ENCODE results near the gene ENAH.
"Not testable (repeated sequence)": the region's sequence is repeated elsewhere in the genome, so short reads cannot be mapped to it uniquely, and the experiment has no call there.

ENAH gene

DNA sequence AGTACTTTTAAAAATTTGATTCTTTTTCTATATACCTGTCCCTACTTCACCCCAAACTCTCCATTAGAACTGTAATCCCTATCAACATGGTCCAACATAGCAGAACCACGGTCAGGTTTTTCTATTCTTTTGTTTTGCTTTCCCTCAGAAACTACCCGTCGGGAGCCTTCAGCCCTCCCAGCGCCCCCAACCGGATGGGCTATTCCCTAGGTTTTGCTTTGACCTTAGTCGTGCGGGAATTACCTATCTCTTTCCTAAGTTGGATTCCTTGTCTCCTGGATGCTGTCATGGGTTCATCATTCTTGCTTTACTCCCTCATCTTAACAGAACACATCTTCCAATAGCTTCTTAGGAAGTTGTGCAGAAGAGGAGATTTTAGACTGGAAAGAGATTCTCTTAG, 127.5 kb downstream of the ENAH start:
- DNase-seq (ENCODE audit: low read depth): no peak

DNA sequence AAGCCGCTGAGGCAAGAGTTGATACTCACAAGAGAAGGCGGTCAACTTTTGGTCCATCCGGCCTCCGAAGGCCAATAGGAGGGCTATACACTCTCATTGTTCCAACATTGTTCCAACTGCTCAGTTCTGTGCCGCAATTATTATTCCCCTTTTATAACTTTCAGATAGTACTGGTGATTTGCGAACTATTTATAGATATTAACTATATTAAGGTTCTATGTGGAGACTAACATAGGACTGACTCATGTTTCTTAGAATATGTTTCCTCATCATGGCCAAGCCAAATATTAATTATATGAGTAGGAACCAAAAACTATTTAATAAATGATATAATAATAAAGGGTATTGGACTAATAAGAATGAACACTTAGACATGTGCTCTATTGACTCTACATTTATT, 128.4 kb downstream of the ENAH start:
- DNase-seq (ENCODE audit: low read depth): no peak

DNA sequence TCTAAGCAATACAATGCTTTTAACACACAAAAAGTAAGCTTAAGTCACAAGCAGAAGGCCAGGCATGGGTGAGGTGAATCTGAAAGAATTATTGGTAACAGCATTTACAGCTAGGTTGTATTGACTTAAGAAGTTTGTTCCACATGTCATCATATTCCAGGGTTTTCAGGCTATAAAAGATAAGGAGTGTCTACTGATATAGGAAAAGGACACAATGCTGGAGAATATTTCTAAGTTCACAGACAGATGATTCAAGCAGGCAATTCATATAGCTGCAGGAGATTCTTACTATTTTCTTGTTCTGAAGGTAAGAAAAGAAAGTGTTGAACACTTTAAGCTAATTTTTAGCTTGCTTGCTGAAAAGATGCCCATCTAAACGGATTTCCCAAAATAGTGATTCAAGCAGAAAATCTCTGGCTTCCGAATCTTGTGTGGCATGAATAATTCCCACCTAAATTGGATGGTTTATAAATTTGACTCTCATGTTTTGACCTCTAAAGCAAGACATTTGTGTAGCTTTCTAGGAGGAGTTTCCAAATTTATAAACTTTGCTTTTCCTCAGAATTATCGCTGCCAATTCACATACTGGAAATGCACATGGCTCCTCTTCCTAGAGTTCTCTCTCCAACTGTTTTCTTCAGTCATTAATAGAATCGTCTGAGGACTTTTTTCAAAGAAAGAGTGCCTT, 129.5 kb downstream of the ENAH start:
- no peak for DNase-seq (ENCODE audit: low read depth)

DNA sequence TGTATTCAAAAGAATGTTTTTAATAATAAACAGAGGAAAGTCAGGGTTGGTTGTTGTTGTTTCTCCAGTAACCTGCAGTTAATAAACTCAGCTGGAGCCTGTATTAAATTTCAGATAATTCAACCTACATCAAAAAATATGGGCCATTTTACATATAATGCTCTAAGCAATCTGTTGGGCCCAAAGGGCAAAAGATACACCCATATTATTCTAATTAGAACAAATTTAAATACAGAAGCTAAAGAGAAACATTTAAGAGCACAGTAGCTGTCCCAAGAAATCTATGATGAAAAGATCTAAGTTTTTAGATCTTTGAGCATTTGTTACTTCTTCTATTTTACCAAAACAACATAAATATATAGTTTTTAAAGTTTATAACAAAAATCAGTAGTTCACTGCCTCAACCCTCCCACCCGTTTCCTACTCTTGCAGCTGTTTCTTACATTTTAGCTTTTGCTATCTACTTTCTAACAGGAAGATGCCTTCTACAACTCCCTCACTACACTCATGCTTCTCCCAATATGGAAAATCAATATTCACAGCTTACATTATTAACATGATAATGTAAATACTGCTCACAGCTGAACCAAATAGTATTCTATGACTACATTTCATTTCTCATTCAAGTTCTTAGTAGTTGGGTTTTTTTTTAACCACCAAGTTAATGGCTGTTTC, 130.2 kb downstream of the ENAH start:
- no peak for DNase-seq (ENCODE audit: low read depth)

DNA sequence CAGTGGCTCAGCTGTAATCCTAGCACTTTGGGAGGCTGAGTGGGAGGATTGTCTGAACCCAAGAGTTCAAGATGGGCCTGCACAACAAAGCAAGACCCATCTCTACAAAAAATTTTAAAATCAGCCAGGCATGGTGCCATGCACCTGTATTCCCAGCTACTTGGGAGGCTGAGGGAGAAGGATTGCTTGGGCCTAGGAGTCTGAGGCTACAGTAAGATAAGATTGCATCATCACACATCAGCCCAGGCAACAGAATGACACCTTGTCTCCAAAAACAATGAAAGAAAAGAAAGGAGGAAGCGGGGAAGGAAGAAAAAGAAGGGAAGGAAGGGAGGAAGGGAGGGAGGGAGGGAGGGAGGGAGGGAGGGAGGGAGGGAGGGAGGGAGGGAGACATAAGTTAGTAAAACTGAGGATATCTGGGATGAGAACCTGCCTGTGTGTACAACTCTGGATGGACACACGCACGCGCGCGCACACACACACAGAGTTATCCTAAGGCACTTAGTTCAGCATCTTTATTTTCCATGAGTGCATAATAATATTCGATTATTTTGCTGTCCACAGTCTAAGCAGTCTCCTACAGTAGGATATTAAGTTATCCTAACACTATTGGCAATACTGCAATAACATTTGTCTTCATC, 132.2 kb downstream of the ENAH start:
- DNase-seq (ENCODE audit: low read depth): no peak

GRCh38 chr1:225519166-225519863, 133.6 kb downstream of the ENAH start:
- DNase-seq (ENCODE audit: low read depth): no peak

DNA sequence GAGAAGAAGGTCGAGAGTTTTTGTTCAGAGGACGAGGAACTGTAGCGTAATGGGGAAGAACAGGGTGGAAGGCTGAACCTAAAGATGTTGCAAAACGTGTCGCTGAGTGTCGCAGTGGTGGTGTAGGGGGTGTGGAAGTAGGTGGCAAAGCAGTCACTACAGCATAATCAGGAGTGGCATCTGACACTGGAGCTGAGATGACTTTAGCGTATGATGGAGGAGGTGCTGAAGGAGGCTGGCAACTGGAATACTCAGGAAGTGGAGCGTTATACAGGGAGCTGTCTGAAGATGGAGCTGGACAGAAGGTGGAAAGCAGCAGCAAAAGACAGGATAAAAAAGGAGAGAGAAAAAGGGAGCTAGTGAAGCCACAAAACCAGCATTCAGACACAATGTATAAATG, 135.2 kb downstream of the ENAH start:
- peak; percentile 10 for DNase-seq (ENCODE audit: low read depth)

DNA sequence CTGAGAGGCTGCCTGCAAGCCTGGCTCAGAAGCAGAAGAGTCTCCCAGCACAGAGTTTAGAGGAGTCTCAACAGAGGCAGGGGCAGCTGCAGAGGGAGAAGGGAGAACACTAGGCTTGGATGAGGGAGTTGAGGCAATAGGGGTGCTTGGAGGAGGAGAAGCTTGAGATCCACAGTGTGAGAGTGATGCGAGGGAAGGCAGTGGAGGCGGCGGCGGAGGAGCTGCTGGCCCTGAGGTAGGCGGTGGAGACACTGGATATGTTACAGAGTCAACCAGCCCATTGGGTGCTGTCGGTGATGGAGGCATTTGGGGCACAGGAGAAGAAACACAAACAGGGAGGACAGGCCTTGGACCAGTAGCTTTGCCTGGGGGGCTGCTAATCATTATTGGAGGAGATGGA, 135.7 kb downstream of the ENAH start:
- no peak for DNase-seq (ENCODE audit: low read depth)

DNA sequence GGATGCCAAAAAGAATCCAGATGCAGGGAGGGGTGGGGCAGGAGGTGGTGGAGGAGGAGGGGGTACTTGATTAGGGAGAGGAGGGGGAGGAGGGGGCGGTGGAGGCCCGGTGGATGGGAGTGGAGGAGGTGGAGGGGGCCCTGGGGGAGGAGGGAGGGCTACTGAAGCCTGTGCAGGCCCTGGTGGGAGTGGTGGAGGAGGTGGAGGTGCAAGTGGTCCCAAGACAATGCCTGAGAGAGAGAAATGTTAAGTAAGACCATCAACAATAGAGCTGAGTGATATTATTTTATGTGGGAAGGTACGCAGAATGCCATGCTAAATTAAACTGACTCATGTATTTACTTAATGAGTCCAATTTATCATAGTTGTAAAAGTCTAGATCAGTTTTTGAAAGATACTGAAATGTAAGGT, 138.2 kb downstream of the ENAH start:
- no peak for DNase-seq (ENCODE audit: low read depth)

DNA sequence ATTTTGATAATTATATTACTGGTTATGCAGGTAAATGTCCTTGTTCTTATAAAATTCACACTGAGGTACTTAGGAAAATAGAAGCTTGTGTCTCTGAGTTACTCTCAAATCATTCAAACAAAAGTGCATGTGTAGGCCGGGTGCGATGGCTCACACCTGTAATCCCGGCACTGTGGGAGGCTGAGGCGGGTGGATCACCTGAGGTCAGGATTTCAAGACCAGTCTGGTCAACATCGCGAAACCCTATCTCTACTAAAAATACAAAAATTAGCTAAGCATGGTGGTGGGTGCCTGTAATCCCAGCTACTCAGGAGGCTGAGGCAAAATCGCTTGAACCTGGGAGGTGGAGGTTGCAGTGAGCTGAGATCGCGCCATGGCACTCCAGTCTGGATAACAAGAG, 139.3 kb downstream of the ENAH start:
- not testable (repeated sequence) for DNase-seq (ENCODE audit: low read depth)

DNA sequence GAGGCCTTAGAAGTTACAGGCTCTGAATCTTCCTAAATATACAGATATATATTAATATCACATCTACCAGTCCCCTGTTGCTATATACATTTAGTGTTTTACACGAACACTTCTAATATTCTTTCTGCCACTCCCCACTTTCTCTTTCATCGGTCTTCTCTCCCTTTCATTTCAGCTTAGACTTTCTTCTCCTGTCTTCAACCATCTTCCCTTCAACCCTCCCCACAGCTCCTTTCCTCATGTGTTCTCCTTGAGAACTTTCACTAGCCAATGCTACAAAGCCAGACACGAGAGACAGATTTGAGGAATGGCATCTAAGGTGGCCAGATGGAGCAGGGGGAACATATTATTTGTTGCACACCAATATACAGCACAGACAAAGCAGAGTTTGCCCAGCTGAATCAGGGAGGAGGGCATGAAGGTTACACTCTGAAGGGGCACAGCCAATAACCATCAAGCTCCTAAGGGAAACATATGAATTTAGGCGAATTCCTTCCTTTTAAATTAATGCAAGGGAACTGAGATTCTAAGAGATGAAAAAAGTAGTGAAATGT, 141.0 kb downstream of the ENAH start:
- no peak for DNase-seq (ENCODE audit: low read depth)

DNA sequence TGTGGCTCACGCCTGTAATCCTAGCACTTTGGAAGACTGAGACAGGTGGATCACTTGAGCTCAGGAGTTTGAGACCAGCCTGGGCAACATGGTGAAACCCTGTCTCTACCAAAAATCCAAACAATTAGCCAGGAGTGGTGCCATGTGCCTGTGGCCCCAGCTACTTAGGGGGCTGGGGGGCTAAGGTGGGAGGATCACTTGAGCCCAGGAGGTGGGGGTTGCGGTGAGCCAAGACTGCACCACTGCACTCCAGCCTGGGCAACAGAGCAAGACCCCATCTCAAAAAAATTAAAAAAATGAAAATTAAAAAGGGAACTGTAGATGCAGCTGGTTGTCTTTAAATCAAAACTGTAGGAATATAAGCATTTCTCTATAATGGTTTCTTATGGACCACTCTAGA, 142.2 kb downstream of the ENAH start:
- DNase-seq (ENCODE audit: low read depth): not testable (repeated sequence)

DNA sequence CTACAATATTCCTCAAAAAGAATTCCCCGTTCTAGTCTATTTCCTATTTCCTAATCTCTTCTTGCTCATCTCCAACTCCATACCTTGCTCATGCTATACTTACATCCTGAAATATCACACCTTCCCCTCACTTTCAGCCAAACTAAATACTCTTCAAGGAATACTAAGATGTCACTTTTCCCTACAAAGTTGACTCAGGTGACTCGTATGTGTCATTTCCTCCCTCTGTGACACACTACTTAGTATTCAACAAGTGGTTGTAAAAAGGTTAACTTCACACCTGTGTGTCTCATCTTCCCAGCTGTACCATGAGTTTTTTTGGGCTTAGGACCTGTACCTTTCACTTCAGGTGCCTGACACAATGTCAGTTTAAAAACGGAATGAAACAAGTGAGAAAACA, 143.2 kb downstream of the ENAH start:
- peak; percentile 48 for DNase-seq (ENCODE audit: low read depth)

DNA sequence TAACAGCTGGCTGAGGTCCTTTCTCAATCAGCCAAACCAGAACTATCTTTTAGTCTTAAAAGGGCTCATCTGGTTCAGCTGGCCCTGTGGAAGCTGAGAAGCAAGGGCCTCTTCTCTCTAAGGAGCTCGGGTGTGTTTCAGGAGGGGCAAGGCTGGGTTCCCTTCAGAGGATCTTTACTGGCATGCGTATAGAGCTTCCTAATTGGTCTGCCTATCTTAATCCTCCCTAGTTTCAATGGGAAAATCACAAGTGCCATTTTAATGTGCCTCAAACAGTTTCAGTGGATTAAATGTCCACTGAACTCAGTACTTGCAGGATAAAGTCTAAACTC, 143.6 kb downstream of the ENAH start:
- DNase-seq (ENCODE audit: low read depth): peak; percentile 3

DNA sequence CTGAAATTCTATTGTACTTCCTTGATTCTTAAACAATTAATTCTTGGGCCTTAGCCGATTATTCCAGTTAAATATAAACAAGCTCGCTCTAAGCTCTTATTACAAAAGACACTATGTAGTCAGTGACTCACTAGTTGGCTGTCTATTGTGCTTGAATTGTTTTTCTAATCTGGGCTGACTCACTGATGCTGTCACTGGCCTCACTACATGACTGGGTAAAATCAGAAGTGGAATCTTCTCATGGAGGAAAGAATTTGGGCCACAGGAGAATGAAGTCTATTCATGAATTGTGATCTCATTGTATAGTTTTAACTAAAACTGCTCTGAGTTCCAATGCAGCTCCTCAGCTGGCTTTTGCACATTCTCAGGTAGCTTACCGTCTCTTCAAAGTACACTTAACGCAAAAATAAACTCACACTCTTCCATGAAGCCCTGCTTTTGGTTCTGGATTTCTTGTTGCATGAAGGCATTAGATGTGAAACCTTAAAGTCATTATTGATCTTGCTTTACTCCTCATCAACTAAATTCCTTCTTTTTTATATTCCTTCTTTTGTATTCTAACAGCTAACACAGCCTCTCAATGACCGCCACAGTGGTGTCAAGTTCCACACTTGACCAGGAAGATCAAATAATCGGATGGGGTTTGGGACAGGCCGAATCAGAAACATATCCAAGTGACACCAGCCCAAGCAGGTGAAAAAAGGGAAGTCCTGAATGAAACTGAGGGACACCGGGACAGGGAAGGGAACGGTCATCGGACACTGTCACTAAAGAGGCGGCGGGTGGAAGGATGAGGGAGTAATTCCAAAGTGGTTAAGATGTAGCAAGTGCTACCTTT, 144.2 kb downstream of the ENAH start:
- DNase-seq (ENCODE audit: low read depth): peak; percentile 97

DNA sequence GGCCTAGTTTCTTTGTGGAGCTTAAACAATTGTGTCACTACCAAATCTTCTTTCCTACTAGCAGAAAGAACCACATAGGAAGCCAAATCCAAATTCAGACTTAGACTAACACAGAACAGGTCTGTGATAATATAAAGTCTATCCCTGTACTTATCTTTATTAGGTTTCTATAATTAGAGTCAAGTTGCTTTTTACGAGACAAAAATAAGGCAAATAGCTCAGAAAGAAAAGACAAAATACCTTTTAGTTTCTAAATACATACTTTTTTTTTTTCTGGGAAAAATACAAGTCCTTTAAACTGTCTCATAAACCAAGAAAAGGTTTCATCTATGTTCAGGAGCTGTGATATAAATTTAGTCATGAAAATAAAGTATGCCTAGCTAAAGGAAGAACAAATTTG, 146.2 kb downstream of the ENAH start:
- no peak for DNase-seq (ENCODE audit: low read depth)

DNA sequence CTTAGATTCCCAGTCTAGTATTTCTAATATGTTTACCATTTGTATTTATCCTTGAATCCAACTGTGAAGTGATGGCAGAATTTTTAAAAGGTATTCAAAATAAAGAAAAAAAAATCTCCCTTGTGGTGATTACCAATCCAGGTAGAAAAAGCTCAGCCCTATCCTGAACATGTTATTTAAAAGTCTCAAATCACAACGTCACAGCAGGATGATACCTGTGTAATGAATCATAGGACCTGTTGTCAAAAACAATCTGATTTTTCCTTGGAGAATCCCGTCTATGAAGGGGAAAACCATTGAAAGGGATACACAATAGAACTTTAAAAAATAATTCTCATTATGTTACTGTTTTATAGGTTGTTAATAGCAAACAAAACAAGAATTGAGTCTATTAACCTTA, 148.1 kb downstream of the ENAH start:
- no peak for DNase-seq (ENCODE audit: low read depth)

DNA sequence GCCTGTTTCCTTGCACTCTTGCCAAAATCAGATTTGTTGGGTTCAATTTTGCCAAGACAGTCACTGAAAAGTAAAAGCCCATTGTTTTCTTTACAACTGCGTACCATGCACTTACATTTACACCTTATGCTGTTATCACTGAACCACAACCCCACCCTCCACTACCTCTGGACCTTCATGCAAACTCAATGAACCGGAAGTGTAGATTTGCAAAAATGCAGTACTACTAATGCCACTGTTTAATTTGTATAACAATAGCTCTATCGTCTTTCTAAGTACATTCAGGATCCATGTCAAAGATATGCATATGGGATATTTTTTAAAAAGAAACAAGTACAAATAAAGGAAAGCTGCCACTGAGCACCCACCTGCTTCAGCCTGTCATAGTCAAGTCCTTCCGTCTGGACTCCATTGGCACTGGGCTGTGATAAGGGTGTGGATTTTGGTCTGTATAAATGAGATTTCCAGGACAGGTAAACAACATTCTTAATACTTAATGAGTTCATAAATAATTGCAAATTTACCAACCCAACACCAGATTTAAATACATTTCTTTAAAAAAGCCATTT, 152.2 kb downstream of the ENAH start:
- no peak for DNase-seq (ENCODE audit: low read depth)

GRCh38 chr1:225498549-225499136, 154.3 kb downstream of the ENAH start:
- no peak for DNase-seq (ENCODE audit: low read depth)

DNA sequence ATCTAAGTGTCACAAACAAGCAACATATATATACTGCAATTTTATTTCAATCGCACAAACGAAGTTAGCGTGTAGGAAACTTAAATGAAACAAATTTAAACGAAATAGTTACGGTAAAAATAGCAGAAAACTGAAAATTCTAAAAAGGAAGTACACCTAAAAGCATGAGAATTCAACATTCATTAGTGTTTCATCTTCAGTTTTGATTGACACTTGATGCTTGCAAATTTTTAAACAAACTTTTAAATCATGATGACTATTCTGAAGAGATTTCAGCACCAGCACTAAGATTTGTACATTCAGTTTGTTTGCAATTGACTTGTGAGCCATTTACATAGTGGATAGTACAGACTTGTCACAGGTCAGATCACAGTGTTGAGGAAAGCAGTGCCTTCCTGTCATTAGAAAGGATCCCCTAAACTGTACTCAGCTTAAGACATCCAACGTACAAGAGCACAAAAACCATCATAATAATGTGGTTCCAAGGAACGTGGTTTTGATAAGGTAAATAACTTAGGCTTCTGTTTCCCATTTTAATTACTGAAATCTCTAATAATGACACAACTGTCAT, 158.0 kb downstream of the ENAH start:
- no peak for DNase-seq (ENCODE audit: low read depth)
